ENCODE measurements around the gene IPO13.

Gene IPO13

GRCh38 chr1:43932786-43933385 is 13.9 kb upstream of the IPO13 start:
- no peak for TF ChIP-seq FOXP2 (optimal IDR thresholded peaks at IDR 0.05; ENCODE audit: borderline replicate concordance, extremely low read depth, extremely low read length, insufficient read depth)
- TF ChIP-seq, protein P1, sequence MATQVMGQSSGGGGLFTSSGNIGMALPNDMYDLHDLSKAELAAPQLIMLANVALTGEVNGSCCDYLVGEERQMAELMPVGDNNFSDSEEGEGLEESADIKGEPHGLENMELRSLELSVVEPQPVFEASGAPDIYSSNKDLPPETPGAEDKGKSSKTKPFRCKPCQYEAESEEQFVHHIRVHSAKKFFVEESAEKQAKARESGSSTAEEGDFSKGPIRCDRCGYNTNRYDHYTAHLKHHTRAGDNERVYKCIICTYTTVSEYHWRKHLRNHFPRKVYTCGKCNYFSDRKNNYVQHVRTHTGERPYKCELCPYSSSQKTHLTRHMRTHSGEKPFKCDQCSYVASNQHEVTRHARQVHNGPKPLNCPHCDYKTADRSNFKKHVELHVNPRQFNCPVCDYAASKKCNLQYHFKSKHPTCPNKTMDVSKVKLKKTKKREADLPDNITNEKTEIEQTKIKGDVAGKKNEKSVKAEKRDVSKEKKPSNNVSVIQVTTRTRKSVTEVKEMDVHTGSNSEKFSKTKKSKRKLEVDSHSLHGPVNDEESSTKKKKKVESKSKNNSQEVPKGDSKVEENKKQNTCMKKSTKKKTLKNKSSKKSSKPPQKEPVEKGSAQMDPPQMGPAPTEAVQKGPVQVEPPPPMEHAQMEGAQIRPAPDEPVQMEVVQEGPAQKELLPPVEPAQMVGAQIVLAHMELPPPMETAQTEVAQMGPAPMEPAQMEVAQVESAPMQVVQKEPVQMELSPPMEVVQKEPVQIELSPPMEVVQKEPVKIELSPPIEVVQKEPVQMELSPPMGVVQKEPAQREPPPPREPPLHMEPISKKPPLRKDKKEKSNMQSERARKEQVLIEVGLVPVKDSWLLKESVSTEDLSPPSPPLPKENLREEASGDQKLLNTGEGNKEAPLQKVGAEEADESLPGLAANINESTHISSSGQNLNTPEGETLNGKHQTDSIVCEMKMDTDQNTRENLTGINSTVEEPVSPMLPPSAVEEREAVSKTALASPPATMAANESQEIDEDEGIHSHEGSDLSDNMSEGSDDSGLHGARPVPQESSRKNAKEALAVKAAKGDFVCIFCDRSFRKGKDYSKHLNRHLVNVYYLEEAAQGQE (IDR thresholded peaks at IDR 0.05; ENCODE audit: insufficient read depth in 1 of 2, low read depth in 2 of 2, low read length in 2 of 2) = no peak
- no peak for TF ChIP-seq TAF1 (IDR thresholded peaks at IDR 0.05; ENCODE audit: borderline replicate concordance, insufficient read depth, low read length)
- no peak for TF ChIP-seq SIN3A (IDR thresholded peaks at IDR 0.05; ENCODE audit: borderline replicate concordance, insufficient read depth, low read length)
- TF ChIP-seq POLR2AphosphoS5 (IDR thresholded peaks at IDR 0.05; ENCODE audit: low read depth, low read length) = no peak

- TF ChIP-seq POLR2AphosphoS5 (IDR thresholded peaks at IDR 0.05; ENCODE audit: low read depth, low read length) (no peak), FOXP2 (optimal IDR thresholded peaks at IDR 0.05; ENCODE audit: borderline replicate concordance, extremely low read depth, extremely low read length, insufficient read depth) (no peak), SIN3A (IDR thresholded peaks at IDR 0.05; ENCODE audit: borderline replicate concordance, insufficient read depth, low read length) (no peak), TAF1 (IDR thresholded peaks at IDR 0.05; ENCODE audit: borderline replicate concordance, insufficient read depth, low read length) (no peak)
- TF ChIP-seq, protein P1 (IDR thresholded peaks at IDR 0.05; ENCODE audit: insufficient read depth in 1 of 2, low read depth in 2 of 2, low read length in 2 of 2) = no peak
Observed at GRCh38 chr1:43933386-43934100, 13.2 kb upstream of the IPO13 start, which contains the start of gene ARTN. Gene ARTN, plus strand, starts transcription at chr1:43933801. Its CDS starts 1,856 bp downstream, at chr1:43935657.

DNA sequence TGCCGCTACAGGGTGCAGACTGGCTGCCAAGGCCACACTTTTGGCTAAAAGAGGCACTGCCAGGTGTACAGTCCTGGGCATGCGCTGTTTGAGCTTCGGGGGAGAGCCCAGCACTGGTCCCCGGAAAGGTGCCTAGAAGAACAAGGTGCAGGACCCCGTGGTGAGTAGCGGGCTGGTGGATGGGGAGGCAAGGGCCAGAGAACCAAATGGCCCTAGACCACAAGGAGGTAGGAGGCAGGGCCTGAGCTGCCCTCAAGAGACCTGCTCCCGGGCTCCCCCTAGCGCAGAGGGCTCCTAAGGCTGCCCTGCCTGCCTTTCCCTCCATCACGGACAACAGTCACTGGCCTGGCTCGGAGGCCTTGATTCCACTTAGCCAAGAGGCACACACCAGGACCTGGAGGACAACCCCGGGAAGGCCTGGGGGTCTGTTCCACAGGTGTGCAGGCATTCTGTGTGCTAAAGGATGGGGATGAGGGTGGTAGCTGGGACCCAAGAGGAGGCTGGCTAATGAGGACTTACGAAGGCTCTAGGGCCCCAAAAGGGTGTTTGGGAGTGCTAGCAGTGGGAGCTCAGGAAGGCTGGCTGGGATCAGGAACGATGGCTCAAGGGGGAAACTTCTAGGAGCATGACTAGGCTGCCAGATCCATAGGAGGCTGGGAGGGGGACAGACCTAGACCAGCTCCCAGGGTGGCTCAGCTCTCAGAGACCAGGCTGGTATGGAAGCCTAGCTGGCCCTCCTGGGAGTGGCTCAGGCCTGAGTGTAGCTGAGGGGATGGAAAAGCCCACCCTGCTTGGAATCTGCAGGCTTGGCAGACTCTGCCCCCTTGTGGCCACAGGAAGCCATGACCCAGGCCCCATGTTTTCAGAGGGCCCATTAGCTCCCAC is 12.4 kb upstream of the IPO13 start:
- no peak for TF ChIP-seq POLR2AphosphoS5 (IDR thresholded peaks at IDR 0.05; ENCODE audit: low read depth, low read length)
- TF ChIP-seq FOXP2 (optimal IDR thresholded peaks at IDR 0.05; ENCODE audit: borderline replicate concordance, extremely low read depth, extremely low read length, insufficient read depth) = no peak
- TF ChIP-seq, protein P1 (IDR thresholded peaks at IDR 0.05; ENCODE audit: insufficient read depth in 1 of 2, low read depth in 2 of 2, low read length in 2 of 2) = no peak
- TF ChIP-seq SIN3A (IDR thresholded peaks at IDR 0.05; ENCODE audit: borderline replicate concordance, insufficient read depth, low read length) = no peak
- no peak for TF ChIP-seq TAF1 (IDR thresholded peaks at IDR 0.05; ENCODE audit: borderline replicate concordance, insufficient read depth, low read length)

GRCh38 chr1:43934986-43935324 is 11.8 kb upstream of the IPO13 start:
- no peak for TF ChIP-seq SIN3A (IDR thresholded peaks at IDR 0.05; ENCODE audit: borderline replicate concordance, insufficient read depth, low read length)
- TF ChIP-seq, protein P1 (IDR thresholded peaks at IDR 0.05; ENCODE audit: insufficient read depth in 1 of 2, low read depth in 2 of 2, low read length in 2 of 2) = no peak
- no peak for TF ChIP-seq POLR2AphosphoS5 (IDR thresholded peaks at IDR 0.05; ENCODE audit: low read depth, low read length)
- TF ChIP-seq TAF1 (IDR thresholded peaks at IDR 0.05; ENCODE audit: borderline replicate concordance, insufficient read depth, low read length) = no peak
- no peak for TF ChIP-seq FOXP2 (optimal IDR thresholded peaks at IDR 0.05; ENCODE audit: borderline replicate concordance, extremely low read depth, extremely low read length, insufficient read depth)
